RWPE2 (cell line): ENCODE measurements around the gene EXD3.

Experiments
- ATAC-seq: fragments of 200-7000 bp; cut with Tn5 transposase; 3 replicates; pipeline ENCODE4 v1.9.1; 2021; ENCODE audit warnings: low read depth
- DNase-seq: peaks from one replicate; pipeline ENCODE4 v3.0.0-alpha.2; 2020; ENCODE audit warnings: low spot score
- H3K27ac ChIP-seq: fragments of 450-650 bp; 2 replicates; pipeline ENCODE4 v1.5.1; 2017; ENCODE audit warnings: mild to moderate bottlenecking; ENCODE audit not compliant: poor library complexity, severe bottlenecking
- H3K27me3 ChIP-seq: fragments of 250-450 bp; sonication (Bioruptor Pico); 2 replicates; pipeline ENCODE4 v1.5.1; 2021; ENCODE audit warnings: mild to moderate bottlenecking, moderate library complexity; ENCODE audit not compliant: insufficient read depth, poor library complexity, severe bottlenecking
- H3K36me3 ChIP-seq: fragments of 250-450 bp; sonication (Bioruptor Pico); 2 replicates; pipeline ENCODE4 v1.5.1; 2020; ENCODE audit warnings: low read depth, mild to moderate bottlenecking, moderate library complexity
- H3K4me1 ChIP-seq: fragments of 250-450 bp; sonication (Bioruptor Pico); 2 replicates; pipeline ENCODE4 v1.5.1; 2021; ENCODE audit warnings: mild to moderate bottlenecking, moderate library complexity; ENCODE audit not compliant: insufficient read depth, poor library complexity, severe bottlenecking
- H3K4me3 ChIP-seq: fragments of 250-450 bp; sonication (Bioruptor Pico); 2 replicates; pipeline ENCODE4 v1.5.1; 2021; ENCODE audit warnings: mild to moderate bottlenecking, moderate library complexity; ENCODE audit not compliant: severe bottlenecking
- H3K9me3 ChIP-seq: fragments of 250-450 bp; sonication (Bioruptor Pico); 2 replicates; pipeline ENCODE4 v1.5.1; 2021; ENCODE audit warnings: mild to moderate bottlenecking, moderate library complexity; ENCODE audit not compliant: severe bottlenecking
- CTCF ChIP-seq: fragments of 450-650 bp; IDR thresholded peaks from one replicate; pipeline ENCODE4 v1.5.1; 2017; ENCODE audit warnings: mild to moderate bottlenecking, moderate library complexity; ENCODE audit not compliant: poor library complexity, severe bottlenecking

Gene EXD3

GRCh38 chr9:137306066-137306849, 116.7 kb downstream of the EXD3 start:
- ATAC-seq = no peak
- no peak for TF ChIP-seq CTCF
- DNase-seq = no peak
- Histone ChIP-seq H3K9me3 (no peaks in the 10 kb centered on the region), H3K4me1 (peaks cover 18% of the 10 kb centered on the region), H3K27ac (no peak overlapping the region), H3K27me3 (no peaks in the 10 kb centered on the region), H3K4me3 (no peak overlapping the region), H3K36me3 (no peaks in the 10 kb centered on the region)

DNA sequence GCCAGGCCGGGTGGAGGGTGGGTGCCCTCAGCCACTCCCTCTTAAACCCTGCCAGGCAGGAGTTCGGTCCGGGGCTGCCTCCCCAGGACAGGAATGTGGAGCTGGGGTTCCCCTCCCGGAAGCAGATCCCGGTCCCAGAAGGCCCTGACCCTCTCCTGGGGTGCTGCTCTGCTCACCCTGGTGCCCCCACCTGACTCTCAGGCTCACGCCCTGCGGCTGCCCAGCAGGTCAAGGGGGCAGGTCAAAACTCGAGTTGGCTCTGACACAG, 117.2 kb downstream of the EXD3 start:
- peaks cover 13% of the 10 kb centered on the region for H3K4me1 ChIP-seq
- H3K36me3 ChIP-seq = no peaks in the 10 kb centered on the region
- TF ChIP-seq CTCF = no peak
- no peaks in the 10 kb centered on the region for H3K9me3 ChIP-seq
- ATAC-seq (no peak), DNase-seq (no peak)
- no peak overlapping the region for H3K27ac ChIP-seq
- H3K27me3 ChIP-seq = no peaks in the 10 kb centered on the region
- no peak overlapping the region for H3K4me3 ChIP-seq

- ATAC-seq (peak; percentile 20; the same call in 2 of the 3 replicates), DNase-seq (no peak)
- Histone ChIP-seq H3K27ac (no peak overlapping the region), H3K27me3 (peaks cover 1% of the 10 kb centered on the region), H3K36me3 (no peaks in the 10 kb centered on the region), H3K4me3 (no peak overlapping the region), H3K9me3 (no peaks in the 10 kb centered on the region), H3K4me1 (peaks cover 9% of the 10 kb centered on the region)
- no peak for TF ChIP-seq CTCF
These were observed 117.7 kb downstream of the EXD3 start for GRCh38 chr9:137305060-137305797.

- Histone ChIP-seq H3K4me3 (no peak overlapping the region), H3K27ac (no peak overlapping the region), H3K4me1 (peaks cover 14% of the 10 kb centered on the region), H3K9me3 (no peaks in the 10 kb centered on the region), H3K27me3 (peaks cover 4% of the 10 kb centered on the region), H3K36me3 (no peaks in the 10 kb centered on the region)
- TF ChIP-seq CTCF = no peak
- no peak for DNase-seq
- no peak for ATAC-seq
These were observed 118.4 kb downstream of the EXD3 start for GRCh38 chr9:137304383-137305059.
